Subcutaneous abdominal adipose tissue (tissue), 5 donors: ENCODE data around the gene SLC37A2.
A peak's percentile ranks its signal among the peaks of the same experiment; 100 is the strongest.

Experiments used
- H3K27ac ChIP-seq: one replicate; pipeline ENCODE4 v1.7.0; 2013; ENCODE audit warnings: low read depth, mild to moderate bottlenecking, inconsistent platforms, low read length, moderate library complexity
- H3K27me3 ChIP-seq, 5 donors: one replicate each; pipeline ENCODE4 v1.7.0; 2013; ENCODE audit warnings: low read length in 5 of 5, inconsistent platforms in 1 of 5; ENCODE audit not compliant: control insufficient read depth in 5 of 5, insufficient read depth in 4 of 5
- H3K36me3 ChIP-seq, 5 donors: one replicate each; pipeline ENCODE4 v1.7.0; 2013; ENCODE audit warnings: low read length in 5 of 5; ENCODE audit not compliant: control insufficient read depth in 5 of 5, insufficient read depth in 5 of 5
- H3K4me1 ChIP-seq, 5 donors: one replicate each; pipeline ENCODE4 v1.7.0; 2013; ENCODE audit warnings: low read length in 5 of 5, mild to moderate bottlenecking in 3 of 5, moderate library complexity in 1 of 5; ENCODE audit not compliant: control insufficient read depth in 5 of 5, insufficient read depth in 5 of 5
- H3K4me3 ChIP-seq, 5 donors: one replicate each; pipeline ENCODE4 v1.7.0; 2013; ENCODE audit warnings: low read length in 5 of 5, low read depth in 1 of 5
- H3K9ac ChIP-seq, 5 donors: one replicate each; pipeline ENCODE4 v1.7.0; 2013; ENCODE audit warnings: low read length in 5 of 5, mild to moderate bottlenecking in 4 of 5, moderate library complexity in 3 of 5
- H3K9me3 ChIP-seq, 5 donors: one replicate each; pipeline ENCODE4 v1.7.0; 2013; ENCODE audit warnings: low read length in 5 of 5; ENCODE audit not compliant: control insufficient read depth in 5 of 5
- donor health status: healthy.
- donor health status: healthy.
- donor health status: healthy.
- donor health status: healthy.
- donor health status: healthy.

The SLC37A2 gene

GRCh38 chr11:125082040-125082439, 18.9 kb downstream of the SLC37A2 start:
- H3K4me1 ChIP-seq = peaks cover 0 to 8% (median 0%) of the 10 kb centered on the region in 5 donors
- peaks cover 0 to 40% (median 6%) of the 10 kb centered on the region in 5 donors for H3K36me3 ChIP-seq
- H3K9ac ChIP-seq = no peak overlapping the region
- no peak overlapping the region for H3K4me3 ChIP-seq
- no peaks in the 10 kb centered on the region for H3K9me3 ChIP-seq
- no peak overlapping the region for H3K27ac ChIP-seq
- H3K27me3 ChIP-seq = peaks cover 1 to 9% (median 6%) of the 10 kb centered on the region in 5 donors

- Histone ChIP-seq H3K36me3 (peaks cover 0 to 40% (median 6%) of the 10 kb centered on the region in 5 donors), H3K9me3 (no peaks in the 10 kb centered on the region), H3K9ac (no peak overlapping the region), H3K27ac (no peak overlapping the region), H3K27me3 (peaks cover 0 to 9% (median 6%) of the 10 kb centered on the region in 5 donors), H3K4me1 (peaks cover 0 to 8% (median 0%) of the 10 kb centered on the region in 5 donors), H3K4me3 (no peak overlapping the region)
These were observed 19.7 kb downstream of the SLC37A2 start for GRCh38 chr11:125082611-125083311.

GRCh38 chr11:125083312-125084056, 20.4 kb downstream of the SLC37A2 start:
- Histone ChIP-seq H3K27ac (no peak overlapping the region), H3K4me3 (no peak overlapping the region), H3K36me3 (peaks cover 0 to 40% (median 6%) of the 10 kb centered on the region in 5 donors), H3K9me3 (no peaks in the 10 kb centered on the region), H3K4me1 (peaks cover 0 to 8% (median 0%) of the 10 kb centered on the region in 5 donors), H3K27me3 (peaks cover 0 to 9% (median 6%) of the 10 kb centered on the region in 5 donors), H3K9ac (no peak overlapping the region)

- peaks cover 0 to 9% (median 6%) of the 10 kb centered on the region in 5 donors for H3K27me3 ChIP-seq
- peaks cover 0 to 40% (median 6%) of the 10 kb centered on the region in 5 donors for H3K36me3 ChIP-seq
- no peaks in the 10 kb centered on the region for H3K9me3 ChIP-seq
- H3K9ac ChIP-seq = no peak overlapping the region
- H3K4me1 ChIP-seq = peaks cover 0 to 8% (median 0%) of the 10 kb centered on the region in 5 donors
- H3K4me3 ChIP-seq = no peak overlapping the region
- H3K27ac ChIP-seq = no peak overlapping the region
These were observed 20.9 kb downstream of the SLC37A2 start for GRCh38 chr11:125084057-125084416.

GRCh38 chr11:125084761-125085231, 21.7 kb downstream of the SLC37A2 start:
- peaks cover 0 to 8% (median 0%) of the 10 kb centered on the region in 5 donors for H3K4me1 ChIP-seq
- H3K4me3 ChIP-seq = no peak overlapping the region
- H3K9ac ChIP-seq = no peak overlapping the region
- no peaks in the 10 kb centered on the region for H3K9me3 ChIP-seq
- H3K27ac ChIP-seq = no peak overlapping the region
- peaks cover 0 to 40% (median 6%) of the 10 kb centered on the region in 5 donors for H3K36me3 ChIP-seq
- peaks cover 0 to 9% (median 6%) of the 10 kb centered on the region in 5 donors for H3K27me3 ChIP-seq

GRCh38 chr11:125085301-125086081, 22.4 kb downstream of the SLC37A2 start:
- Histone ChIP-seq H3K27ac (no peak overlapping the region), H3K4me1 (peaks cover 0 to 8% (median 0%) of the 10 kb centered on the region in 5 donors), H3K27me3 (peaks cover 0 to 9% (median 6%) of the 10 kb centered on the region in 5 donors), H3K9me3 (no peaks in the 10 kb centered on the region), H3K36me3 (peaks cover 0 to 40% (median 3%) of the 10 kb centered on the region in 5 donors), H3K4me3 (no peak overlapping the region), H3K9ac (no peak overlapping the region)

GRCh38 chr11:125086633-125087296, 23.7 kb downstream of the SLC37A2 start:
- Histone ChIP-seq H3K27me3 (peaks cover 0 to 9% (median 6%) of the 10 kb centered on the region in 5 donors), H3K4me3 (no peak overlapping the region), H3K36me3 (peaks cover 0 to 37% (median 3%) of the 10 kb centered on the region in 5 donors), H3K4me1 (peaks cover 0 to 17% (median 7%) of the 10 kb centered on the region in 5 donors), H3K27ac (no peak overlapping the region), H3K9ac (peak overlapping the region in 1 of 5 donors; percentile 2), H3K9me3 (no peaks in the 10 kb centered on the region)

- Histone ChIP-seq H3K27ac (no peak overlapping the region), H3K4me1 (peaks cover 0 to 16% (median 8%) of the 10 kb centered on the region in 5 donors), H3K27me3 (peaks cover 0 to 9% (median 6%) of the 10 kb centered on the region in 5 donors), H3K9ac (no peak overlapping the region), H3K4me3 (no peak overlapping the region), H3K9me3 (no peaks in the 10 kb centered on the region), H3K36me3 (peaks cover 0 to 33% (median 3%) of the 10 kb centered on the region in 5 donors)
These were observed 25.0 kb downstream of the SLC37A2 start for GRCh38 chr11:125088123-125088522.
